GM18508 (cell line): ENCODE results near the gene SART1.
"Not testable (repeated sequence)": the region's sequence is repeated elsewhere in the genome, so short reads cannot be mapped to it uniquely, and the experiment has no call there.

ENCODE experiments used
- ATAC-seq: cut with Tn5 transposase; IDR thresholded peaks from one replicate; pipeline ENCODE4 v1.9.1; 2021; ENCODE audit warnings: moderate number of reproducible peaks; ENCODE audit not compliant: insufficient read depth, unreplicated experiment

Gene SART1

GRCh38 chr11:65987336-65987735 is 25.8 kb downstream of the SART1 start:
- ATAC-seq = no peak

- ATAC-seq = peak; percentile 76
Observed at GRCh38 chr11:65988791-65989592, 27.5 kb downstream of the SART1 start.

GRCh38 chr11:65992056-65992455 is 30.5 kb downstream of the SART1 start:
- no peak for ATAC-seq

GRCh38 chr11:65997286-65997685 is 35.8 kb downstream of the SART1 start:
- no peak for ATAC-seq

GRCh38 chr11:66001942-66002647 is 40.6 kb downstream of the SART1 start, which contains the start of the genes BANF1 and EIF1AD:
TSS of gene BANF1 (plus strand) at chr11:66002503. CDS start at chr11:66003251, 748 bp downstream.
TSS of gene EIF1AD (minus strand) at chr11:66002157. CDS start at chr11:66000389, 1,768 bp downstream.
- ATAC-seq = no peak

GRCh38 chr11:66002648-66003225 is 41.2 kb downstream of the SART1 start:
- ATAC-seq = no peak

GRCh38 chr11:66003291-66003690 is 41.8 kb downstream of the SART1 start:
- ATAC-seq = no peak

- ATAC-seq = no peak
Observed at GRCh38 chr11:66004186-66004585, 42.7 kb downstream of the SART1 start.

- ATAC-seq = no peak
Observed at GRCh38 chr11:66006134-66006890, 44.8 kb downstream of the SART1 start.

- no peak for ATAC-seq
Observed at GRCh38 chr11:66006891-66007176, 45.3 kb downstream of the SART1 start.

- ATAC-seq = no peak
Observed at GRCh38 chr11:66007201-66007634, 45.7 kb downstream of the SART1 start.

- ATAC-seq = no peak
Observed at GRCh38 chr11:66008095-66008467, 46.5 kb downstream of the SART1 start.

GRCh38 chr11:66008468-66009101 is 47.1 kb downstream of the SART1 start:
- ATAC-seq = no peak

GRCh38 chr11:66010036-66010435 is 48.5 kb downstream of the SART1 start:
- not testable (repeated sequence) for ATAC-seq

GRCh38 chr11:66011239-66011784 is 49.8 kb downstream of the SART1 start:
- no peak for ATAC-seq

- no peak for ATAC-seq
Observed at GRCh38 chr11:66011785-66012303, 50.3 kb downstream of the SART1 start, which contains the start of gene CST6. TSS of gene CST6 (plus strand) at chr11:66012008. CDS start at chr11:66012045, 37 bp downstream.

GRCh38 chr11:66012371-66012945 is 50.9 kb downstream of the SART1 start:
- ATAC-seq = no peak

- no peak for ATAC-seq
Observed at GRCh38 chr11:66012946-66013761, 51.6 kb downstream of the SART1 start.
